Activated T-helper 1 cell treated with anti-CD3 and anti-CD28 coated beads, Interleukin-12 subunit alpha, Interleukin-12 subunit beta, Interleukin-2, Interleukin-4 antibody, amounts not matched to agents 30 ng/mL and 10 ng/mL and 1 ng/mL, durations not matched to agents 14 hours and 24 hours and 36 hours (primary cell): ENCODE measurements around the gene NEUROG1. TPM values are rescaled to one million over a fixed set of nuclear protein-coding genes. Genes with fewer than 3 reads are reported as not detected.
"Not testable (repeated sequence)": the region's sequence is repeated elsewhere in the genome, so short reads cannot be mapped to it uniquely, and the experiment has no call there.

Experiments
- DNase-seq: peaks from one replicate; pipeline ENCODE4 v3.0.0; 2021; ENCODE audit warnings: low spot score
- H3K27ac Mint-ChIP-seq: one replicate; pipeline ENCODE4 v1.8.0; 2021; ENCODE audit warnings: mild to moderate bottlenecking, mixed read lengths
- H3K27me3 Mint-ChIP-seq: one replicate; pipeline ENCODE4 v1.8.0; 2022; ENCODE audit warnings: mild to moderate bottlenecking, moderate library complexity, mixed read lengths; ENCODE audit not compliant: insufficient read depth
- H3K36me3 Mint-ChIP-seq: one replicate; pipeline ENCODE4 v1.8.0; 2021; ENCODE audit warnings: low read depth, mixed read lengths
- H3K4me1 Mint-ChIP-seq: one replicate; pipeline ENCODE4 v1.8.0; 2021; ENCODE audit warnings: low read depth, mixed read lengths
- H3K4me3 Mint-ChIP-seq: one replicate; pipeline ENCODE4 v1.8.0; 2021; ENCODE audit warnings: mild to moderate bottlenecking, moderate library complexity, mixed read lengths
- H3K9me3 Mint-ChIP-seq: one replicate; pipeline ENCODE4 v1.8.0; 2021; ENCODE audit warnings: mixed read lengths
- intact Hi-C: fragments of 100-400 bp; cut with micrococcal nuclease; formaldehyde crosslinking; loops from one replicate; pipeline ENCODE4 v1.15.1; 2024
- total RNA-seq: library from RNA; stranded (reverse); gene quantifications from 2 replicates; pipeline ENCODE4 v1.2.3, GENCODE V29; 2022

The NEUROG1 gene
- total RNA-seq, 1 donor from 2014 or later, result not detected

- H3K27ac Mint-ChIP-seq, result no peak overlapping the region
- no peaks in the 10 kb centered on the region for H3K36me3 Mint-ChIP-seq
- no peaks in the 10 kb centered on the region for H3K9me3 Mint-ChIP-seq
- no peak for DNase-seq
- intact Hi-C loops, result no loop called here
- H3K27me3 Mint-ChIP-seq, result peaks cover 24% of the 10 kb centered on the region
- H3K4me3 Mint-ChIP-seq, result no peak overlapping the region
- H3K4me1 Mint-ChIP-seq, result no peaks in the 10 kb centered on the region
These were observed 21.6 kb downstream of the NEUROG1 start for GRCh38 chr5:135514116-135514515.

DNA sequence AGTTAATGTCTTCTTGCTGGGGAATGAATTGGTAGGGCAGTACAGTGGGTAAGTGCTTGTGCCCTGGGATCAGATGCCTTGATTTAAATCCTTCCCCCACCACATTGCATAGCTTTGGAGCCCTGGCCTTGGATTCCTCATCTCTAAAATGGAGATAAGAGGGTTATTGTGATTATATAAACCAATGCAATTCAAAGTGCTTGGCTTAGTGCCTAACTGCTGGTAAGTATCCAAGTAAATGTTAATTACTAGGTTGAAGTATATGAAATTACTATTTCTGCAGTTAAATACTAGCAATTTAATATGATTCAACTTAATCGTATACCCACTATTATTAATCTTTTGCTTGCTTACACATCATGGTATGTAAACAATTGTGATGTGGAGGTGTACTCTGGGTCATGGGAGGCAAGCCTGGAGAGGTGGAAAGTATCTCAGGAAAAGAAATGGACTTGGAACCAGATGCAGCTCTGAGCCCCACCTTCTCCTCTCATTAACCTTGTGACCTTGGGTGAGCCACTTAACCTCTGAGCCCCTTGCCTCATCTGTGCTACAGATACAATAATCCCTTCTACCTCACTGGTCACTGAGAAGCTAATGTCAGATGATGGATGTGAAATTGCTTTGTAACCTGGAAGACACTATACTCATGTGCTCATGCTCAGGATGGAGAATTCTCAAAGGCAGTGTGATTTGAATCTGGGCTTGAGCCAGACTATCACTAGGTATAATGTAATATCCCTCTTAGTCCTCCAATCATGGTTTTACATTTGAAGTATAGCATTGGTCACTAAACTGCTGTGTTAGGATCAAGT is 23.8 kb downstream of the NEUROG1 start:
- peaks cover 40% of the 10 kb centered on the region for H3K27me3 Mint-ChIP-seq
- intact Hi-C loops, result no loop called here

GRCh38 chr5:135509995-135510394 is 25.8 kb downstream of the NEUROG1 start:
- DNase-seq, result no peak
- H3K4me1 Mint-ChIP-seq, result no peaks in the 10 kb centered on the region
- no peaks in the 10 kb centered on the region for H3K9me3 Mint-ChIP-seq
- H3K4me3 Mint-ChIP-seq, result no peak overlapping the region
- intact Hi-C loops, result no loop called here
- peaks cover 38% of the 10 kb centered on the region for H3K27me3 Mint-ChIP-seq
- no peaks in the 10 kb centered on the region for H3K36me3 Mint-ChIP-seq
- no peak overlapping the region for H3K27ac Mint-ChIP-seq

More for the DNA sequence above, 23.8 kb downstream of the NEUROG1 start:
- no peak overlapping the region for H3K27ac Mint-ChIP-seq
- no peak overlapping the region for H3K4me3 Mint-ChIP-seq
- H3K9me3 Mint-ChIP-seq, result no peaks in the 10 kb centered on the region
- H3K4me1 Mint-ChIP-seq, result no peaks in the 10 kb centered on the region
- H3K36me3 Mint-ChIP-seq, result no peaks in the 10 kb centered on the region
- no peak for DNase-seq

DNA sequence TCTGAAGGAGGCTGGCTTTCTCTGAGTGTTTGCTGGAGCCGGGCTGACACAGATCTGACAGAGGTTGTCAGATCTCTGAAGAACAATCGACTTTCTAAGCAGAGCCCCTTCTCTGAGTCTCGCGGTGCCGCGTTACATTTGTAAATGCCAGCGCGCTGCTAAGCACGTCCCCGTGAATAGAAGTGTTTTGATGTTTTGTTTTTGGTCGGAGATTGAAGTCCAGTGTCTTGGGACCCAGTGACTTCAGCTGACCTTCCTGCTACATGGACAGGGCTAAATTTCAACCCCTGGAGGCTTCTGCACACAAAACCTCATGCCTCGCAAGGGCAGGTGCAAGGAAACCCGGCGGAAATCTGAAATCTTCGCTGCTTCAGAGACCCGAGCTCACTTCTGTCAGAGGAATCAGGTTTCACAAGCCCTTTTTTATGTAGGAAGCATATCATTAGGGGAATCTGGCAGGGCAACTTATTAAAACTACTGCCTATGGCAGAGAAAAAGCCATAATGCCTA is 27.2 kb downstream of the NEUROG1 start:
- DNase-seq, result no peak
- peaks cover 38% of the 10 kb centered on the region for H3K27me3 Mint-ChIP-seq
- no peaks in the 10 kb centered on the region for H3K4me1 Mint-ChIP-seq
- intact Hi-C loops, result no loop called here
- H3K36me3 Mint-ChIP-seq, result no peaks in the 10 kb centered on the region
- H3K9me3 Mint-ChIP-seq, result no peaks in the 10 kb centered on the region
- no peak overlapping the region for H3K27ac Mint-ChIP-seq
- H3K4me3 Mint-ChIP-seq, result no peak overlapping the region

DNA sequence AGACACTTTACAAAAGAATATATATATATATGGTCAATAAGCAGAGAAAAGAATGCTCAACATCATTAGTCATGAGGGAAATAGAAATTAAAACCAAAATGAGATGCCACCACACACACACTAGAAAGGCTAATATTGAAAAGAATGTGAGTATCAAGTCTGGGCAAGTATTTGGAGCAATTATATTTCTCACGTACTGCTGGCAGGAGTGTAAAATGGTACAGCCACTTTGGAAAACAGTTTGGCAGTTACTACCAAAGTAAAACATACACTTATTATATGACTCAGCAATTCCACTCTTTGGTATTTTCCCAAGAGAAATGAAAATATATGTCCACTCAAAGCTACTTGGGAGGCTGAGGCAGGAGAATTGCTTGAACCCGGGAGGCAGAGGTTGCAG is 29.8 kb downstream of the NEUROG1 start:
- no peak for DNase-seq
- Mint-ChIP-seq H3K27ac (no peak overlapping the region), H3K4me1 (no peaks in the 10 kb centered on the region), H3K4me3 (no peak overlapping the region), H3K36me3 (no peaks in the 10 kb centered on the region), H3K27me3 (peaks cover 38% of the 10 kb centered on the region), H3K9me3 (no peaks in the 10 kb centered on the region)
- intact Hi-C loops, result no loop called here

DNA sequence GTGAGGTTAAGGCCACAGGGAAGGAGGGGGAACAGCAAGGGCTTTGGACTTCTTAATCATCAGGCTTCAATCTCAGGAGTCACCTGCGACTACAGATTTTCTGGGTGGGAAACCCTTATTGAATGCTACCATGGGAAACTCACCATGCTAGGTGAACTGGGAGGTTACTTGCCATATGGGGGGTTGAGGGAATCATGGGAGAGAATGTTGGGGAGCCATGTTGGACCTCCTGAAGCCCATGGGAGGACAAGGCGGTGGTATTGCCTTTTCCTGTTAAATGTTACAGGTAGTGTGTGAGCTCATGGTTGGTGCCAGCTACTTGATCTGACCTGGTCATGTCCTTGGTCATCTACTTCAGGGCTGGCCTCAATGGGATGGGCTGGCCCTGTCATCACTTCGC is 31.4 kb downstream of the NEUROG1 start:
- H3K27me3 Mint-ChIP-seq, result peaks cover 29% of the 10 kb centered on the region
- H3K27ac Mint-ChIP-seq, result no peak overlapping the region
- no peaks in the 10 kb centered on the region for H3K36me3 Mint-ChIP-seq
- H3K4me3 Mint-ChIP-seq, result no peak overlapping the region
- intact Hi-C loops, result no loop called here
- no peaks in the 10 kb centered on the region for H3K4me1 Mint-ChIP-seq
- DNase-seq, result no peak
- no peaks in the 10 kb centered on the region for H3K9me3 Mint-ChIP-seq

DNA sequence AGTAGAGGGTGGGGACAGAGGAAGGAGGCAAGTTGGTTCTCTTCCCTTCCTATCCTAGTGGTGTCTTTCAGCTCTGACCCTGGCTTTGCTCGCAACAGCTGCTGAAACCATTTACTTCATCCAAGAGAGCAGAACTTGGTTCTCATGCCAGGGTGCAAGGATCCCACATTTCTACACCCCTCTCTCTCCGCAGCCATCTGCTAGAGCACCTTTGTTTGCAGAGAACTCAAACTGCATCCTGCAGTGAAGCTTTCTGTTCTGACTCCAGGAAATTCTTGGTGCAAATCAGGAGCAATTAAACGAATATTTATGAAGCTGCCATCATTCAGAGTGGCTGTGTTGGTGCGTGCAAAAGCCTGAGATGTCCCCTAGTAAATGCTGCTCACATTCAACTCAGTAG is 31.9 kb downstream of the NEUROG1 start:
- Mint-ChIP-seq H3K27ac (no peak overlapping the region), H3K27me3 (peaks cover 24% of the 10 kb centered on the region), H3K4me3 (no peak overlapping the region), H3K36me3 (no peaks in the 10 kb centered on the region), H3K4me1 (no peaks in the 10 kb centered on the region), H3K9me3 (no peaks in the 10 kb centered on the region)
- no peak for DNase-seq
- intact Hi-C loops, result no loop called here

DNA sequence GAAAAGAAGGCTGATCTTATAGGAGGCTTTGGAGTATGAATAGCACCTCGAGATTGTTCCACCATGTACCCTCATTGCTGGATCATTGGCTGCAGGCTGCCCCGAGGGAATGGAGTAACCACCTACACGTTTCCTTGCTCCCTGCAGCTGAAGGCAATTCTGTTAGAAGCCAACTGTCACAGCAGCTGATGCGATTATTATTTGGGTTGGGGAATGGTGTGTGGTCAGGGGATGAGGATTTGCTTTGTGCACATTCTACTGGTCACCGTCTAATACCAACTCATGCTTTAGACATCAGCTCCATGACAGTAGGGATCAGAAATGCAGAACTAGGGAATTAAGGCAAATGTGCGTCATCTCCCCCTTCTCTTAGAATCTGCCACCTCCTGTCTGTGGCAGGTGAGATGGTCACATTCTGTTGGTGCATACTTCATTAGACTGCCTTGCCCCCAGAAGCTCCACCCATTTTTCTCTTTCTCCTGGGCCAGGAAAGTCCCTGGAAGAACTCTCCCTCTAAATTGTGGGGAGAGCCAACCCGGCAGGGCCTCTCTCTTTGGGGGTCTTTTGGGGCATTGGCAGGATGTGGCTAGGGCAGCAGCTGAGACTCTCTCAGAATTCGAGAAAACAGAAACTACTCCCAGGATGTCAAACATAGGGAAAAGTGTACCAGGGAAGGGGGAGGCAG is 32.8 kb downstream of the NEUROG1 start:
- Mint-ChIP-seq H3K27me3 (peaks cover 16% of the 10 kb centered on the region), H3K27ac (no peak overlapping the region), H3K4me3 (no peak overlapping the region), H3K36me3 (no peaks in the 10 kb centered on the region), H3K4me1 (no peaks in the 10 kb centered on the region), H3K9me3 (no peaks in the 10 kb centered on the region)
- intact Hi-C loops, result no loop called here
- DNase-seq, result no peak

GRCh38 chr5:135501965-135502364 is 33.8 kb downstream of the NEUROG1 start:
- Mint-ChIP-seq H3K27me3 (peaks cover 10% of the 10 kb centered on the region), H3K9me3 (no peaks in the 10 kb centered on the region), H3K4me3 (no peak overlapping the region), H3K4me1 (no peaks in the 10 kb centered on the region), H3K36me3 (no peaks in the 10 kb centered on the region), H3K27ac (no peak overlapping the region)
- intact Hi-C loops, result no loop called here
- DNase-seq, result no peak

DNA sequence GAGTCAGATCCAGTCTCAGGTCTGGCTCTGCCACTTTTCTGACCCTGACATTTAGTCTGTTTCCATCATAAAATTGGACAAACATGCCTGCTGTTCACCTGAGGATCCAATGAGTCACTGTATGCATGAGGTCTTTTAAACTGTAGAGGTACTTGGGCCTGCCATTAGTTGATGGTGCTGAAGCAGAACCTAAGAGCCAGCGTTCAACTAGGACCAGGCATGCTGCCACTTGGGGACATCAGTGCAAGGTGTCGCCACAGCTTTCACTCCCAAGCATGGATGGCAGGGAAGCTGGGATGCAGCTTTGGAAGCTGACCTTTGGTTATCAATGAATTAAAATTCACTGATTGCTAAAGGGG is 37.1 kb downstream of the NEUROG1 start:
- Mint-ChIP-seq H3K27me3 (peaks cover 18% of the 10 kb centered on the region), H3K4me3 (no peak overlapping the region), H3K36me3 (no peaks in the 10 kb centered on the region), H3K4me1 (no peaks in the 10 kb centered on the region), H3K9me3 (no peaks in the 10 kb centered on the region), H3K27ac (no peak overlapping the region)
- no peak for DNase-seq
- intact Hi-C loops, result no loop called here

DNA sequence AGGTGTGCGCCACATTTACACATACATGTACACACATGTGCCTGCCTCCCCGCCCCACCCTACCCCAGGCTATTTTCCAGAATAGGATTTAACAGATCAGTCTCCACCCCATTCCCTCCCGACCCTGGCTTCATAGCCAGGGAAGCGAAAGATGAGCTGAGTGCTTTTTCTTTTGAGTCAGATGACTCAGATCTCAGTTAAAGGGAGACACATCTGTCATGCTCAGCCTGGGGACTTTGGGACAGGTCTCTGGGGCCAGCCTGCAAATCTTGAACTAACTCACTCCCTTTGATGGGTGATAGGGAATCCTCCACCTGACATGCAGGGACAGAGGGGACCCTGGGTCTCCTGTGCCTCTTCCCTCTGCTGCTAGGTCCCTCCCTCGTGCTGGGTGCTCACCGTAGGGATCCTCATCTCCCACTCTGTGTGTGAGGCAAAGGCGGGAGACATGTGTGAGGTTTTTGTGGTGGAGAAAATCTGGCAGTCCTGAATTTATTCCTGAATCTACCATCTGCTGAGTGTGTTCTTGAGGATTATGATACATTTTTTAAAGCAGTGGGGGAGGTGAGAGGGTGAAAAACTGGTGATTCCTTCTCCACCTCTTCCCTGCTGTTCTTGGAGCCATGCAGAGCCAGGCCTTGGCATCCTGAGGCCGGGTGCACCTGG is 37.7 kb downstream of the NEUROG1 start:
- H3K27me3 Mint-ChIP-seq, result peaks cover 22% of the 10 kb centered on the region
- intact Hi-C loops, result no loop called here

GRCh38 chr5:135495531-135495930 is 40.2 kb downstream of the NEUROG1 start:
- H3K4me3 Mint-ChIP-seq, H3K9me3 Mint-ChIP-seq, intact Hi-C loops, DNase-seq, H3K36me3 Mint-ChIP-seq, H3K27ac Mint-ChIP-seq, H3K4me1 Mint-ChIP-seq: not testable (repeated sequence)
- H3K27me3 Mint-ChIP-seq, result peaks cover 42% of the 10 kb centered on the region

More for the DNA sequence above, 37.7 kb downstream of the NEUROG1 start:
- Mint-ChIP-seq H3K4me3 (no peak overlapping the region), H3K27ac (no peak overlapping the region), H3K36me3 (no peaks in the 10 kb centered on the region), H3K4me1 (no peaks in the 10 kb centered on the region), H3K9me3 (no peaks in the 10 kb centered on the region)
- DNase-seq, result no peak

DNA sequence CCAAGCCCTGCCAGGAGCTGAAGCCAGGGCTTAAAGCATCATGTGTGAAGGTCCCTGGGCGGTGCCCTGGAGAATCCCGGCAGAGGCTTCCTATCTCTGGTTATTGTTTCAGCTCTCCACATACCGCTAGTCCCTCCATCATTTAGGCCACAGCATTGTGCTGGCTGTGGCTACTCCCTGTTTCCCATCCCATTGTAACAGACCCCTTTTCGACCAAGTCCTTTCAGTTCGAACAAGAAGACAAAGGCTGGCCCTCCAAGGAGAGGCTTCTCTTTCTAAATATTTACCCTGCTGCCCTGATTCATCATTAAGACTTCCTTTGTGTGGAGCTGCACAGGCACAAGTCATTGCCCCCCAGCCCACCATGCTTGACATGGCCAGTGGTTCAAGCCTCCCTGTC is 41.6 kb downstream of the NEUROG1 start:
- no peaks in the 10 kb centered on the region for H3K9me3 Mint-ChIP-seq
- H3K36me3 Mint-ChIP-seq, result no peaks in the 10 kb centered on the region
- no peak for DNase-seq
- H3K27me3 Mint-ChIP-seq, result peaks cover 48% of the 10 kb centered on the region
- H3K27ac Mint-ChIP-seq, result no peak overlapping the region
- peaks cover 4% of the 10 kb centered on the region for H3K4me1 Mint-ChIP-seq
- intact Hi-C loops, result no loop called here
- H3K4me3 Mint-ChIP-seq, result no peak overlapping the region
